NCI-H1092 treated with DMSO at 0.1 percent for 48 hours (cell line): ENCODE data around the gene BLM.
"Not testable (repeated sequence)": the region's sequence is repeated elsewhere in the genome, so short reads cannot be mapped to it uniquely, and the experiment has no call there.

ENCODE experiments used
- DNase-seq: peaks from one replicate; lab custom pipeline; 2025; lab: John Stamatoyannopoulos, UW

The BLM gene

GRCh38 chr15:90822204-90822955 lies 105.2 kb downstream of the BLM start:
- no peak for DNase-seq

- no peak for DNase-seq
Measured at GRCh38 chr15:90823455-90823974, 106.4 kb downstream of the BLM start.

- DNase-seq, result not testable (repeated sequence)
Measured at GRCh38 chr15:90825115-90825899, 108.2 kb downstream of the BLM start.

GRCh38 chr15:90826206-90826885 lies 109.2 kb downstream of the BLM start:
- DNase-seq, result not testable (repeated sequence)

- no peak for DNase-seq
Measured at GRCh38 chr15:90826886-90827435, 109.8 kb downstream of the BLM start.

- no peak for DNase-seq
Measured at GRCh38 chr15:90828111-90828510, 111.0 kb downstream of the BLM start.

GRCh38 chr15:90829126-90829525 lies 112.0 kb downstream of the BLM start:
- no peak for DNase-seq

- no peak for DNase-seq
Measured at GRCh38 chr15:90829942-90830440, 112.8 kb downstream of the BLM start.

- no peak for DNase-seq
Measured at GRCh38 chr15:90834626-90835025, 117.5 kb downstream of the BLM start.

- DNase-seq, result no peak
Measured at GRCh38 chr15:90836296-90836871, 119.2 kb downstream of the BLM start.

- DNase-seq, result no peak
Measured at GRCh38 chr15:90837094-90837493, 119.9 kb downstream of the BLM start.

- no peak for DNase-seq
Measured at GRCh38 chr15:90838139-90838538, 121.0 kb downstream of the BLM start.

- DNase-seq, result no peak
Measured at GRCh38 chr15:90838544-90838943, 121.4 kb downstream of the BLM start.

- peak; percentile 29 for DNase-seq
Measured at GRCh38 chr15:90839187-90840071, 122.3 kb downstream of the BLM start.

- DNase-seq, result no peak
Measured at GRCh38 chr15:90840157-90840855, 123.2 kb downstream of the BLM start.

GRCh38 chr15:90840954-90841353 lies 123.8 kb downstream of the BLM start:
- no peak for DNase-seq

GRCh38 chr15:90844696-90845095 lies 127.5 kb downstream of the BLM start:
- DNase-seq, result no peak

- DNase-seq, result peak; percentile 6
Measured at GRCh38 chr15:90845201-90845949, 128.2 kb downstream of the BLM start.

- not testable (repeated sequence) for DNase-seq
Measured at GRCh38 chr15:90849424-90849823, 132.3 kb downstream of the BLM start.
